HG02885 (cell line): Measurements from ENCODE around the gene NTS.

Source experiments
- ATAC-seq: cut with Tn5 transposase; IDR thresholded peaks from one replicate; pipeline ENCODE4 v1.9.1; 2021; ENCODE audit warnings: mild to moderate bottlenecking; ENCODE audit not compliant: unreplicated experiment, poor library complexity

NTS gene

DNA sequence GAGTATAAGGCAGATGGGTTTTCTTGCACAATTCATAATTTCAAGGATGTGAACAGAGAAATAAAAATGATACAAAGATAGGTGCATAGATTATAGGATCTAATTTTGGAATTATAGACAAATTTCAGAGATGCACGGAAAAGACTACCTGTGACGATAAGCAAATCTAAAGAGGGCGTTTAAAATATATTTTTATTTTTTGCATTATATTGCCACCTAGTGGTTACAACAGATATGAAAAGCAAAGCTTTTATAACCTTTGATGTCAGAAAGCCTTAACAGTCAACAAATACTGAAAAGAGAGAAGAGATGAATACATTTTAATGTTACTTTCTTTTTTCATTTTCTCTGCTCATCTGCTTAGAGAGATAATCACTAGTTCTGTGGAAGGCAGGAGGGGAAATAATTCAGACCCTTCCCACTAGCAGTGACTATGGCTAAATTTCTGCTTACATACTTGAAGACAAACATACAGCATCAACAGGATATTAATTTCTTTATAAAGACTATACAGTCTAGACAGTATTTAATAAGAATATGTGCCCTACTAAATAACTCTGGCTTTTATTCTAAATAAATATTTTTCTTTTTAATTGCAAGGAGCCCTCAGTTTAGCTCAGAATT lies 46.3 kb downstream of the NTS start:
- ATAC-seq: peak; percentile 76

DNA sequence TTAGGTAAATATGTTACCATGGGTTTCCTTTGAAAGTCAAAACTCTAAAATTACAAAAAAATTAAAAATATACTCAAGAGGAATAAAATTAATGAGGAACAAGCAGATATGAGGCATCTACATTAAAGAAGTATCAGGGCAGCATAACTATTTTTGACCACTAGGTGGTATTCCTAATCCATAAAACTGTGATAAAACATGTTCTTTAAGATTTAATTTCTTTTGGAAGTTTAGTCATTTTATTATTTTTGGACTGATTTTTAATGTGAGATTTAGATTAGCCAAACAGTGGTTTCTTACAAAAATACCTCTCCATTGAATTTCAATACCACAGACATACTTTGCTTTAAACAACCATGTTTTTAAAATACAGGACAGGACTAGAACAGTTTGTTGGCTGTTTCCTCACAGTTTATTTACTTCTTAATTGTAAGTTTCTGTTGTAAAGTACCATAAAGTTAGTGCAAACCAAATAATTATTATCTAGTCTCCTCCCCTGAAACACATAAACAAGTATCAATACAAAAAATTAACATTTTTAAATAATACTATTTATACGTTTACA lies 49.8 kb downstream of the NTS start:
- no peak for ATAC-seq

DNA sequence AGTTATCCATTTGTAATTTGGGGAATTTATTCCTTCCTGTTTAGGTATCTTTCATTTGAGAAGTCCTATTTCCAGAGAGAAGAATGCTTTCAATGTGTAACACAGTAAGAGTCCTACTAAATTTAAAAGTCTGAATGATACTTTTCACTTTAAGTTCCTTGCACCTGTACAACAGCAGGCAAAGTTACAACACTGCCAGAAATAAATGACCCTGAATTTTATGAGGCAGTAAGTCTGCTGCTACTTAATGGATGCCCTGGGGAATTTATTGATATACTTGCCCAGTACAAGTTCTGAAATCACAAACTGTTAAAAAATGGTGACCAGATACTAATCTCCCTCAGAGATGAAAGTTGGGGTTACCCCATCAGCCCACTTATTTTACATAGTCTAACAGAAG lies 53.1 kb downstream of the NTS start:
- ATAC-seq: no peak
